Mammary epithelial cell (primary cell): Measurements from ENCODE around the gene DNAH1.

ENCODE experiments used
- EZH2 ChIP-seq: IDR thresholded peaks from 2 replicates; pipeline ENCODE4 v1.6.1; 2012; ENCODE audit warnings: low read length, inconsistent platforms, borderline replicate concordance
- TF ChIP-seq, protein P1 (sequence below), 2 donors: IDR thresholded peaks in 1 of 2; conservative IDR thresholded peaks in 1 of 2; 2 replicates each; pipeline ENCODE4 v1.5.1; 2011 to 2012; ENCODE audit warnings: inconsistent platforms in 2 of 2, low read length in 2 of 2, mild to moderate bottlenecking in 2 of 2, control low read depth in 1 of 2, low read depth in 1 of 2; ENCODE audit not compliant: insufficient read depth in 1 of 2; ENCODE audit errors: extremely low read depth in 1 of 2

DNA sequence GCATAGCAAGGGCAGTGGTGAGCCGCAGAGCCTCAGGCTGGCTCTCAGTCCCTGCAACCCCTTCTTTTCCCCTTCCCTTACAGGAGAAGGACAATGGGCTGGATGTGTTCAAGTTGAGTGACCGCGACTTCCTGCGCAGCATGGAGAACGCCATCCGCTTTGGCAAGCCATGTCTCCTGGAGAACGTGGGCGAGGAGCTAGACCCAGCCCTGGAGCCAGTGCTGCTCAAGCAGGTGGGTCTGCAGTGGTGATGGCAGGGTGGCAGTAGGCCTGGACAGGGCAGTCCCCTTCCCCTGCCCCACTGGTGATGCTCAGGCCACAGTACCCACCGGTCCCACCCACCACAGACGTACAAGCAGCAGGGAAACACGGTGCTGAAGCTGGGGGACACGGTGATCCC is 75.0 kb downstream of the DNAH1 start:
- TF ChIP-seq, protein P1, sequence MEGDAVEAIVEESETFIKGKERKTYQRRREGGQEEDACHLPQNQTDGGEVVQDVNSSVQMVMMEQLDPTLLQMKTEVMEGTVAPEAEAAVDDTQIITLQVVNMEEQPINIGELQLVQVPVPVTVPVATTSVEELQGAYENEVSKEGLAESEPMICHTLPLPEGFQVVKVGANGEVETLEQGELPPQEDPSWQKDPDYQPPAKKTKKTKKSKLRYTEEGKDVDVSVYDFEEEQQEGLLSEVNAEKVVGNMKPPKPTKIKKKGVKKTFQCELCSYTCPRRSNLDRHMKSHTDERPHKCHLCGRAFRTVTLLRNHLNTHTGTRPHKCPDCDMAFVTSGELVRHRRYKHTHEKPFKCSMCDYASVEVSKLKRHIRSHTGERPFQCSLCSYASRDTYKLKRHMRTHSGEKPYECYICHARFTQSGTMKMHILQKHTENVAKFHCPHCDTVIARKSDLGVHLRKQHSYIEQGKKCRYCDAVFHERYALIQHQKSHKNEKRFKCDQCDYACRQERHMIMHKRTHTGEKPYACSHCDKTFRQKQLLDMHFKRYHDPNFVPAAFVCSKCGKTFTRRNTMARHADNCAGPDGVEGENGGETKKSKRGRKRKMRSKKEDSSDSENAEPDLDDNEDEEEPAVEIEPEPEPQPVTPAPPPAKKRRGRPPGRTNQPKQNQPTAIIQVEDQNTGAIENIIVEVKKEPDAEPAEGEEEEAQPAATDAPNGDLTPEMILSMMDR (conservative IDR thresholded peaks at IDR 0.05 in 1 of 2, IDR thresholded peaks at IDR 0.05 in 1 of 2; ENCODE audit: extremely low read depth in 1 of 2, insufficient read depth in 1 of 2, low read depth in 1 of 2, low read length in 2 of 2) = no peak
- TF ChIP-seq EZH2 = no peak
